LNCaP clone FGC (cell line): ENCODE data around the gene RINL.

Experiments used
- DNase-seq: peaks from one replicate; pipeline ENCODE4 v3.0.0-alpha.2; 2011; ENCODE audit warnings: low read depth
- H3K4me3 ChIP-seq: 2 replicates; pipeline ENCODE4 v1.5.1; 2011; ENCODE audit warnings: mild to moderate bottlenecking, low read depth, low read length, control low read depth
- CTCF ChIP-seq: IDR thresholded peaks from 2 replicates; pipeline ENCODE4 v1.5.1; 2012; ENCODE audit warnings: mild to moderate bottlenecking; ENCODE audit not compliant: control insufficient read depth, insufficient read depth; ENCODE audit errors: extremely low read depth

RINL gene

GRCh38 chr19:38919837-38920601, 41.9 kb upstream of the RINL start:
- no peak for TF ChIP-seq CTCF
- DNase-seq: no peak
- H3K4me3 ChIP-seq: no peak overlapping the region

- no peak overlapping the region for H3K4me3 ChIP-seq
- TF ChIP-seq CTCF: no peak
Observed at GRCh38 chr19:38918526-38918925, 40.5 kb upstream of the RINL start.

GRCh38 chr19:38917921-38918491, 39.9 kb upstream of the RINL start:
- TF ChIP-seq CTCF: peak; percentile 4; the same call in 1 of the 2 replicates
- no peak for DNase-seq
- H3K4me3 ChIP-seq: no peak overlapping the region

More at GRCh38 chr19:38918526-38918925, 40.5 kb upstream of the RINL start:
- no peak for DNase-seq

- H3K4me3 ChIP-seq: no peak overlapping the region
- no peak for DNase-seq
- TF ChIP-seq CTCF: no peak
Observed at GRCh38 chr19:38917516-38917915, 39.4 kb upstream of the RINL start.

GRCh38 chr19:38915329-38916321, 37.5 kb upstream of the RINL start:
- no peak for DNase-seq
- no peak for TF ChIP-seq CTCF
- no peak overlapping the region for H3K4me3 ChIP-seq

- no peak for TF ChIP-seq CTCF
- no peak for DNase-seq
- no peak overlapping the region for H3K4me3 ChIP-seq
Observed at GRCh38 chr19:38913958-38914357, 35.9 kb upstream of the RINL start.
